ENCODE data around the gene STAB2. TPM values are rescaled to one million over a fixed set of nuclear protein-coding genes. Genes with fewer than 3 reads are reported as not detected.
A peak's percentile ranks its signal among the peaks of the same experiment; 100 is the strongest.

Gene STAB2, protein sequence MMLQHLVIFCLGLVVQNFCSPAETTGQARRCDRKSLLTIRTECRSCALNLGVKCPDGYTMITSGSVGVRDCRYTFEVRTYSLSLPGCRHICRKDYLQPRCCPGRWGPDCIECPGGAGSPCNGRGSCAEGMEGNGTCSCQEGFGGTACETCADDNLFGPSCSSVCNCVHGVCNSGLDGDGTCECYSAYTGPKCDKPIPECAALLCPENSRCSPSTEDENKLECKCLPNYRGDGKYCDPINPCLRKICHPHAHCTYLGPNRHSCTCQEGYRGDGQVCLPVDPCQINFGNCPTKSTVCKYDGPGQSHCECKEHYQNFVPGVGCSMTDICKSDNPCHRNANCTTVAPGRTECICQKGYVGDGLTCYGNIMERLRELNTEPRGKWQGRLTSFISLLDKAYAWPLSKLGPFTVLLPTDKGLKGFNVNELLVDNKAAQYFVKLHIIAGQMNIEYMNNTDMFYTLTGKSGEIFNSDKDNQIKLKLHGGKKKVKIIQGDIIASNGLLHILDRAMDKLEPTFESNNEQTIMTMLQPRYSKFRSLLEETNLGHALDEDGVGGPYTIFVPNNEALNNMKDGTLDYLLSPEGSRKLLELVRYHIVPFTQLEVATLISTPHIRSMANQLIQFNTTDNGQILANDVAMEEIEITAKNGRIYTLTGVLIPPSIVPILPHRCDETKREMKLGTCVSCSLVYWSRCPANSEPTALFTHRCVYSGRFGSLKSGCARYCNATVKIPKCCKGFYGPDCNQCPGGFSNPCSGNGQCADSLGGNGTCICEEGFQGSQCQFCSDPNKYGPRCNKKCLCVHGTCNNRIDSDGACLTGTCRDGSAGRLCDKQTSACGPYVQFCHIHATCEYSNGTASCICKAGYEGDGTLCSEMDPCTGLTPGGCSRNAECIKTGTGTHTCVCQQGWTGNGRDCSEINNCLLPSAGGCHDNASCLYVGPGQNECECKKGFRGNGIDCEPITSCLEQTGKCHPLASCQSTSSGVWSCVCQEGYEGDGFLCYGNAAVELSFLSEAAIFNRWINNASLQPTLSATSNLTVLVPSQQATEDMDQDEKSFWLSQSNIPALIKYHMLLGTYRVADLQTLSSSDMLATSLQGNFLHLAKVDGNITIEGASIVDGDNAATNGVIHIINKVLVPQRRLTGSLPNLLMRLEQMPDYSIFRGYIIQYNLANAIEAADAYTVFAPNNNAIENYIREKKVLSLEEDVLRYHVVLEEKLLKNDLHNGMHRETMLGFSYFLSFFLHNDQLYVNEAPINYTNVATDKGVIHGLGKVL (N-terminal part only)
- 0.25 TPM for total RNA-seq
- long read RNA-seq: 0 reads

DNA sequence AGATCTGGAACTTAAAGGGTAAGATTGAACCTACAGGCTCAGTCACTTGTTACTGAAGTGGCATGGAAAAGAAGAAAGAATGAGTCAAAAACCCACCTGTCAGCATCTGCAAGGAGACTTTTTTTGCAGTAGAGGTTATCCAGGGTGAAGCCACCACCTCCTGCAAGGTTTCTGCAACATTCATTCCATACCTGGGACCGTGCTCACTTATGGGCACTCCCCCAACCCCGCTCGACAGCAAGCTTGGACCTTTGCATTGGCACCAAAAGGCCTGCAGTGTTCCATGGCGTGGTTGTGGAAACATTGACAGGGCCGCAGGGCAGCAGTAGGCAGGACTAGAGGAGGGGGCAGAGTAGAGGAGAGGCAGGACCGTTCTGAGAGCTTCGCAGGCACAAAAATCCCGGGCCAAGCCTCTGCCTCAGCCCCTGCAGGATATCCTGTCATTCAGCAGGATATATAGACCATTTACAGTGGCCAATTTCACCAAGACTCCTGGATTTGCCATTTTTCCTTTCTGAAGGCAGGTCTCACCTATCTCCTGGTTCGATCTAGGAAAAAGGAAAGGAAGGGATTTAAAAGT lies at the start of gene STAB2:
TSS of gene STAB2 (plus strand) at position 483 of the 580 bp plus-strand sequence. CDS start 204 bp downstream, outside the sequence.
- ATAC-seq (no peak), DNase-seq (peak; percentile 15)
- intact Hi-C loops (cut with micrococcal nuclease): no loop called here

DNA sequence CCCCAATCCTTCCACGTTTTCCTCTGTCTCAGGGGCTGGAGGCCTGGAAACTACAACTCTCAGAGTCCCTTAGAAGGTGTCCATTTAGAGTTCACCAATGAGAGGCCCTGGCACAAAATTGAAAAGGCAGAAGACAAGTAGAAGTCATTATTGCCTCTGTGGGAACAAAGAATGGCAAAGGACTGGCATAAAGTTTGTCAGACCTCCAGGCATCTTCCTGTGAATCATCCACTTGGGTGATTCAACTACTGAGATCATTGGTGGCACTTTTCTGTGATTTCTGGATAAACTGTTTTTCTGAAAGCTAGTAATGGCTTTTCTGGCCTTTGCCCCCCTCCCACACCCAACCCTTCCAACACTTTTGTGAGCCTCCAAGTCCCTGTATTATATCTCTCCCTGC lies 48.7 kb upstream of the STAB2 start:
- DNase-seq (no peak), ATAC-seq (no peak)
- intact Hi-C loops (cut with micrococcal nuclease): no loop called here

DNA sequence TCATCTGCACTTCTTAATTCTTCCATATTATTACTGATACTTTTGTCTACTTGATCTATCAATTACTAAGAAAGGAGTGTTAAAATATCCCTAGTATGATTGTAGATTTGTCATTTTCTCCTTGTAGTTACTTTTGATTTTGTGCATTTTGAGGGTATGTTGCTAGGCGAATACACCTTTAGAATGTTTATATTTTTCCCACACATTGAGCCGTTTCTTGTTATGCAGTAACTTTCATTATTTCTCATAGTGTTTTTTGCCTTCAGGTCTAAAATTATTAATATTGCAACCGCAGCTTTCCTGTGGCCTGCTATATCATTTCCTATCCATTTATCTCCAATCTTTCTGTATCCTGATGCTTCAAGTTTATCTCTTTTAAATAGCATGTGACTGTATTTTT lies 46.8 kb upstream of the STAB2 start:
- intact Hi-C loops (cut with micrococcal nuclease): loop anchor here (10.0 kb wide), 2 partner anchors 596 to 656 kb away; no protein-coding TSS in a partner anchor
- no peak for ATAC-seq
- DNase-seq: no peak

DNA sequence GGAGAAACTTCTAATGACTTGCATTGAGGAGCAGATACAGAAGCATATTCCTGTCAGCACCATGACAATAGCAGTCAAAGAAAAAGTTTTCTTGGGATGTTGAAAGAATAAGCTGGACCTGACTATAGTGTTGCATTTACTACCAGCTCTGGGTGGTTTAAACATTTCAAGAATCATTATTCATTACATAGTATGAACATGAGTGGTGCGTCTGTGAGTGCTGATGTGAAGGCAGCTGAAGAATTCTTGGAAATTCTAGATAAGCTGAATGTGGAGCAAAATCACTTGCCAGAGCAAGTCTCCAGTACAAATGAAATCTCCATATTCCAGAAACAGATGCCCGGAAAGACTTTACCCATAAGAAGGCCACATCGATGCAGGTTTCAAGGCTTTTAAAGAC lies 45.0 kb upstream of the STAB2 start:
- DNase-seq (no peak), ATAC-seq (no peak)
- intact Hi-C loops (cut with micrococcal nuclease): loop anchor here (10.0 kb wide), 2 partner anchors 597 to 657 kb away; no protein-coding TSS in a partner anchor

DNA sequence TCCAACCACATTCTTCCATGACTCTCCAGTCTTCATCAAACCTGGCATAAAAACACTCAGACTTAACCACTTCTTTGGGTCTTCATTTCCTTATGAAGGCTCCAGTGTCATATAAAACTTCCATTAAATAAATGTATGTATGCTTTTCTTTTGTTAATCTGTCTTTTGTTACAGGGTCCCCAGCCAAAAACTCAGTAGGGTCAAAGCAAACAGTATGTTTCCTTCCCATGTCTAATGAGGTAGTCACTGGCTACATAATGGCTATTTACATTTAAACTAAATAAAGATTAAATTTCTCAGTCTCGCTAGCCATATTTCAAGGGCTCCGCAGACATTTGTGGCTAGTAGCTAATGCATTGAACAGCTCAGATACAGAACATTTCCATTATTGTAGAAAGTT lies 40.1 kb upstream of the STAB2 start:
- DNase-seq (no peak), ATAC-seq (no peak)
- intact Hi-C loops (cut with micrococcal nuclease): loop anchor here (10.0 kb wide), 2 partner anchors 602 to 662 kb away; no protein-coding TSS in a partner anchor

DNA sequence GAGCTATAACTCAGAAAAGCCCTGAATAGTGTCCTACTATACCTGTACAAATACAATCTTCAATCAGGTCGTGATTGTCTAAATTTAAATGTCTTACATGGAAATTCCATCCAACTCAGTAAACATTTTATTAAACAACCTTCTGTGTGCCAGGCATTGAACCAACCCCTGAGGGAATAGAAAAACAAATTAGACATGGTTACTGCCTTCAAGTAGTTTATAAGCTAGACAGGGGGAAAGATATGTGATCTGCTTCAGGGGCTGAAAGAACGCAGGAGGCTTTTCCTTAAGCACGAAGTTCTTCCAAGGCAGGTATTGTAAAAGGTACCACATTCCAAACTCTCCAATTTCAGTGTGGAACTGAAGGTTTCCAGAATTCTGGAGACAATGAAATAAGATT lies 39.7 kb upstream of the STAB2 start:
- no peak for DNase-seq
- intact Hi-C loops (cut with micrococcal nuclease): loop anchor here (10.0 kb wide), 2 partner anchors 603 to 663 kb away; no protein-coding TSS in a partner anchor
- no peak for ATAC-seq

DNA sequence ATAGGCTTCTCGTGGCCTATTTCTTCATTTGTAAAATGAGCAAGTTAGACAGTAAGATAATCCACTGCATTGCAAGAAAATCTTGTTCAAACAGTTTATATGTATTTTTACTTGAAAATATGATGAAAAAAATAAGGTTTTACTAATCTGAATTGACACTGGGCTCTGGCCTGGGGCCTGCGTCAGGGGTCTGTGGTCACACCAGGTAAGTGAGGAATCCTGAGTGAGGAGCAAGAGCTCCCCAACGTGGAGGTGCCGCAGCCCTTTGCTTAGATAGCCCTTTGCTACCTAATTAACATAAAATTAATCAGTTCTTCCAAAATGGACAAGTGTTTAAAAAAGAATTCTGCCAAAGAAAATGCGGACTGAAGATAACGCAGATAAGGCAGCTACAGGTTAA lies 39.1 kb upstream of the STAB2 start:
- ATAC-seq: no peak
- intact Hi-C loops (cut with micrococcal nuclease): loop anchor here (10.0 kb wide), 2 partner anchors 603 to 663 kb away; no protein-coding TSS in a partner anchor
- no peak for DNase-seq

DNA sequence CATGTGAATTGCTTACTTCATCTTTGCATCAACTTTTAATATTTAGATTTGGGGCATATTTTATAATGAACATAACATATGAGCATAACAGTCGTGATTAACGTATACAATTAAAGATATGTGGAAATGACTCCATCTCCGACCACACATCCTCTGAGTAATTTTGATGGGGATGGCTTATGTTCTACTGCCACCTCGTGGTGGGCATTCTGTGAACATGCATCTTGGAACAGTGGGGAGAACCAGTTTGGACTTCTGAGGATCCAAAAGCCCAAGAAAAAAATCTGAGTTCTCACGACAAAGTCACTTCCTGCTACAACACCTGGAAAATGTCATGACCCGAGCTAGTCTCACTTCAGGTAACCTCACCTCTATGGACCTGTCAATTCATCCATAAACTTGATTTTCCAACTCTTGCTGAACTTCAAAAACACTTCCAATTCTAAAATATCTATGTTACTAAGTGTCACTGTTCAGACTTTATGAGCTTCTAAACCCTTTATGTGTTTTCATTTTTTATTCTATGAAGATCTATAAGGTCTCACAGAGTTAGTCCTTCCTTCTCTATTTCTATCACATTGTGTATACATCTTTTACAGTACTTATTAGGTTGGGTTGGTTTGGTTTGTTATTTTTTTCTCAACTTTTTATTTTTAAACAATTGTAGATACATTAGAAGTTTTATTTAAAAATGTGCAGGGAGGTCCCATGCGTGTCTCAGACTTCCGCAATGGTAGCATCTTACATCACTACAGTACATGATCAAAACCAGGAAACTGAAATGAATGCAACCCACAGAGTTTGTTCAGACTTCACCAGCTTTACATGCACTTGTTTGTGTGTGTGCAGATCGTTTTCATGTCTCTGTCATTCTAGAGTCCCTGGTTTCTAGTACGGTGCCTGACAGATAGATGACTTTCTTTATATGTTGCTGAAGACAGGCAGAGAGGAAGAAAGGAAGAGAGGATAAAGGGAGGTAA lies 38.2 kb upstream of the STAB2 start:
- intact Hi-C loops (cut with micrococcal nuclease): loop anchor here (10.0 kb wide), 2 partner anchors 604 to 664 kb away; no protein-coding TSS in a partner anchor
- ATAC-seq (peak; percentile 55), DNase-seq (peak; percentile 52)

DNA sequence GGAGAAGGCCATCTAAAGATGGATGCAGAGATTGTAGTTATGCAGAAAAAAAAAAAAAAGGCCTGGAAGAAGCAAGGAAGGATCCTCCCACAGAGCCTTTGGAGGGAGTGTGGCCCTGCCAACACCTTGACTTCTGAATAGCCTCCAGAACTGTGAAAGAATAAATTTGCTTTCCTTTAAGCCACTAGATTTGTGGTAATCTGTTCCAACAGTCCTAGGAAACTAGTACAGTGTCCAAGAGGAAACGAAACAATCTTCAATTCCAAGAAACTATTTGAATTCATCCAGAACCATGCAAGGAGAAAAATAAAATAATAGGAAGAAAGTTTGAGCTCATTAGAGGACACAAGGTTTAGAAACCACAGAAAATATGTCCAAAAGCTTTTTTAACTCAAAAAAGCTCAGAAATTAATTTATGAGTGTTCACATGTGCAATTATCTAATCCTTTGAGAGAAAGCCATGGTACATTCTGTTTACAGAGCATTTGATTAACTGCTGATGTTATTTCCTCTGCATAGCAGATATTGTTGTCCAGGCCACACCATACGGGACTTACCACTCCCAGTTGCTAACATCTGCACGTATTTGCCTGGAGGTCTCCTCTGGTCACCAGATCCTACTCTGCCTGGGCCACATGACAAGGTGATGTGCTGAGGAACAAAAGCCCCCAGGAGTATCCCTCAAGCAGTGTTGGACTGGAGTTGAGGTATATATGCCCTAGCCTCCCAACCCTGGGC lies 30.0 kb upstream of the STAB2 start:
- ATAC-seq (peak; percentile 92), DNase-seq (no peak)
- intact Hi-C loops (cut with micrococcal nuclease): no loop called here

DNA sequence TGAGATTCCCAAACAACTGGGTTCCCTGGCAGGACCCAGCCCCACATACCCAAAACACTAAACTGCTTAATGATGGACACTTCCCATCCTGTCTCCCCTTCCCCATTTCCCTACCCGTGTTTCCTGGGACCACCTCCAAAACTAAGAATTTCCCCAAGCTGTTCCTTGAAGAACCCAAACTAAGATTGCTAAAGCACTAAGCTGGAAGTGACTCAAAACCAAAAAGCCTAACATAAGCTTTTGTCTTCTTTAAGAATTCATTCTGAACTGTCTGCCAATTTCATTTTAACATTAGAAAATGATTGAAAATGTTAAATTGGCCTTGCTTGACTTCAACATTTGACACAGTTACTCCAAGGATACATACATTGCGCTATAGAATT lies 29.5 kb upstream of the STAB2 start:
- intact Hi-C loops (cut with micrococcal nuclease): no loop called here
- DNase-seq (no peak), ATAC-seq (peak; percentile 26)

DNA sequence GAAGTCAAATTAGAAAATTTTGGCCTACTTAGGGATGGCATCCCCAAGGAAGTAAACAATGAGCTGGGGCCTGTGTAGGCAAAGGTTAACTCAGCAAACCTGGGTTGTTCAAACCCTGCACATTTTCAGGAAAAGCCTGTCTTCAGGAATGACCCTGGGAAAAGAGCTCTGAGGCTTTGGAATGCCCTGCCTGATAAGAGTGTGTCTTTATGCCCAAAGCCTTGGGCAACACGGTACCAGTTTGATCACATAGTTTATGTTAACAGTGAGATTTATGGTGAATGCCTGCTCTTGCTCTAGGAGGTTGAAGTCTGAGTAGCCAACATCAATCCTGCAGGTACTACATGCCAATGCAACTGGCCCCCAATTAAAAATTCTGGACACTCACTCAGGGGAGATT lies 28.2 kb upstream of the STAB2 start:
- intact Hi-C loops (cut with micrococcal nuclease): no loop called here
- no peak for DNase-seq
- ATAC-seq: no peak

DNA sequence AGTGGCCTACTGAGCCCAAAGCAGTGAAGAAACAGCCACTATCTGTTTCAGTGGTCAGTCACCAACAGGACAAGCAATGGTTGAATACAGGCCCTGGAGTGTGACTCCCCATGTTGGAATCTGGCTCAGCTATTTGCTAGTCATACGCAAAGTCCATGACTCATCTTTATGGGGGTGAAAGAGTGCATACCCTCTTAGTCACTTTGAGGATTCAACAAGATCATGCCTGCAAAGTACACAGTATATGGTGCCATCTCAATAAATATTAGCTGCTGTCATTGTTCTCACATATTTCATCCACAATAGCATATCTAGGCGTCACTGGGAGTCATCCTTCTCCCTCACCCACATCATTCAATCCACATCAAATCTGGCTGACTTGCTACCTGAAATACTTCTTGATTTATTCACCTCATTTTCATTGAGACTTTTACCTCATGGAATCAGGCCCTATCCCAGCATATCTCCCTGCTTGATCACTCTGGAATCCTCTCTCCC lies 26.4 kb upstream of the STAB2 start:
- intact Hi-C loops (cut with micrococcal nuclease): no loop called here
- no peak for DNase-seq
- ATAC-seq: no peak

DNA sequence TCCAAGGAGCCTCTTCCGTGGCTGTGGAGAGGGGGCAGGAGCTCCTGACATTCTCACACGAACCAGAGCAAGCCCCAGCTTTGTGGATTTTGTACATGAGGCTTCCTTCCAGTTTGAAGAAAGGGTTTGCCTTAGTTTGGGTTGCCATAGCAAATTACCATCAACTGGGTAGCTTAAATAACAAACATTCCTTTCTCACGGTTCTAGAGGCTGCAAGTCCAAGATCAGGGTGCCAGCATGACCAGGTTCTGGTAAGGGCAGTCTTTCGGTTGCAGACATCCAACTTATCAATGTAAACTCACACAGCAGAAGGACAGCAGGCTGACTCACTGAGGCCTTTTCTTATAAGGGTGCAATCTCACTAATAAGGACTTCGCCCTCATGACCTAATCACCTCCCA lies 25.9 kb upstream of the STAB2 start:
- DNase-seq (no peak), ATAC-seq (no peak)
- intact Hi-C loops (cut with micrococcal nuclease): no loop called here

DNA sequence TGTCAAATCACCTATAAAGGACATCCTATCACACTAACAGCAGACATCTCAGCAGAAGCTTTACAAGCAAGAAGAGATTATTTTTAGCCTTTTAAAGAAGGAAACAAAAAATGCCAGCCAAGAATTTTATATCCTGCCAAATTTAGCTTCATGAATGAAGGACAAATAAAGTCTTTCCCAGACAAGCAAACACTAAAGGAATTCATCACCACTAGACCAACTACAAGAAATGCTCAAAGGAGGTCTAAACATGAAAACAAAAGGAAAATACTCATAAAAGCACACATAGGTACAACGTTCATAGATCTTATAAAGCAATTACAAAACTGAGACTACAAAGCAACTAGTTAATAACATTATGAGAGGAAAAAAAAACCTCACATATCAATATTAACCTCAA lies 20.7 kb upstream of the STAB2 start:
- intact Hi-C loops (cut with micrococcal nuclease): no loop called here
- DNase-seq (no peak), ATAC-seq (no peak)

DNA sequence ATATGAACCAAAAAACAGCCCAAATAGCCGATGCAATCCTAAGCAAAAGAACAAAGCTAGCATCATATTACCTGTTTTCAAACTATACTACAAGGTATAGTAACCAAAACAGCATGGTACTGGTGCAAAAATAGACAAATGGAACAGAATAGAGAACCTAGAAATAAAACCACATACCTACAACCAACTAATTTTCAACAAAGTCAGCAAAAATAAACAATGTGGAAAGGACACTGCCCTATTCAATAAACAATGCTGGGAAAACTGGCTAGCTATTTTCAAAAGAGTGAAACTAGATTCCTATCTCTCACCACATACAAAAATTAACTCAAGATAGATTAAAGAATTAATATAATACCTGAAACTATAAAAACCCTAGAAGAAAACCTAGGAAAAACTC lies 17.8 kb upstream of the STAB2 start:
- ATAC-seq: no peak
- intact Hi-C loops (cut with micrococcal nuclease): no loop called here
- no peak for DNase-seq

DNA sequence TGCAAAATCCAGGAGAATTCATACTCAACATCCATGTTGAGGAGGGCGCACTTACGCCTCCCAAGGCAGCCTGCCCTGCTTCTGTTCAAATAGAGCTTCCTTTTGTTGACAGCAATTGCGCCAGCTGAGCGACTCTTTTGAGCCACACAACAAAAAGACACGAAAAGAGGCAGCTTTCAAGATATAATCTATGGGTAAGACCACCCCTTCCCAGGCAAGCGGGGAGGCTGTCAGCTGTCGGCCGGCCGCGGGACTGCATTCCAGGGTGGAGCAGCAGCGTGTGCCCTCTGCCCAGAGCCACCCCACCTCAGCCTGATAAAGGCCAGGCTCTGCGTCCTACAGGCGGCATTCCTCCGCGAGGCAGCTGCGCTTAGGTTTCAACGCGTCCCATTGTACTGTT lies 15.8 kb upstream of the STAB2 start:
- intact Hi-C loops (cut with micrococcal nuclease): no loop called here
- DNase-seq: peak; percentile 68
- ATAC-seq: peak; percentile 89

Measured in left ventricle myocardium superior (tissue), 1 donor.